Smooth muscle cell (in vitro differentiated cells): ENCODE data around the gene UNC79. TPM values are rescaled to one million over a fixed set of nuclear protein-coding genes. Genes with fewer than 3 reads are reported as not detected.
"Not testable (repeated sequence)": the region's sequence is repeated elsewhere in the genome, so short reads cannot be mapped to it uniquely, and the experiment has no call there.

ENCODE experiments used
- DNase-seq: peaks from one replicate; lab custom pipeline; 2025; ENCODE audit not compliant: unreplicated experiment; lab: John Stamatoyannopoulos, UW
- H2AFZ ChIP-seq: fragments of 200-600 bp; sonication (generic); 2 replicates; pipeline ENCODE4 v1.6.0; 2016; ENCODE audit warnings: antibody characterized with exemption, low read depth, mild to moderate bottlenecking
- H3F3A ChIP-seq: fragments of 200-600 bp; sonication (generic); 2 replicates; pipeline ENCODE4 v1.6.0; 2017; ENCODE audit warnings: antibody characterized with exemption, low read depth
- H3K27ac ChIP-seq: fragments of 200-600 bp; sonication (generic); 2 replicates; pipeline ENCODE4 v1.5.1; 2016; ENCODE audit warnings: low read depth, mild to moderate bottlenecking
- H3K27me3 ChIP-seq: fragments of 200-600 bp; sonication (generic); 2 replicates; pipeline ENCODE4 v1.6.1; 2016; ENCODE audit warnings: low read depth, mild to moderate bottlenecking
- H3K36me3 ChIP-seq: fragments of 200-600 bp; sonication (generic); 2 replicates; pipeline ENCODE4 v1.5.1; 2016; ENCODE audit warnings: low read depth
- H3K4me1 ChIP-seq: fragments of 200-600 bp; sonication (generic); 2 replicates; pipeline ENCODE4 v1.5.1; 2016; ENCODE audit warnings: low read depth
- H3K4me2 ChIP-seq: fragments of 200-600 bp; sonication (generic); 2 replicates; pipeline ENCODE4 v1.6.0; 2016; ENCODE audit warnings: mild to moderate bottlenecking
- H3K4me3 ChIP-seq: fragments of 200-600 bp; sonication (generic); 2 replicates; pipeline ENCODE4 v1.5.1; 2016; ENCODE audit warnings: mild to moderate bottlenecking
- H3K79me2 ChIP-seq: fragments of 200-600 bp; sonication (generic); 2 replicates; pipeline ENCODE4 v1.6.0; 2016; ENCODE audit warnings: low read depth, mild to moderate bottlenecking
- H3K9ac ChIP-seq: fragments of 200-600 bp; sonication (generic); 2 replicates; pipeline ENCODE4 v1.6.0; 2016; ENCODE audit warnings: low read depth
- H3K9me3 ChIP-seq: fragments of 200-600 bp; sonication (generic); replicated peaks from 2 replicates; pipeline ENCODE4 v1.5.1; 2016; ENCODE audit warnings: low read depth
- H4K20me1 ChIP-seq: fragments of 200-600 bp; sonication (generic); 2 replicates; pipeline ENCODE4 v1.6.0; 2016; ENCODE audit warnings: low read depth
- WGBS: methylation state at CpG from one replicate; pipeline ENCODE4 v1.1.7; 2016; ENCODE audit warnings: low lambda C conversion rate; 5-methylcytosine and 5-hydroxymethylcytosine counted together
- polyA plus RNA-seq: library from polyadenylated mRNA; unstranded; fragments of >200 nt; fragmentation: Nextera tagmentation; extraction: Ambion mirVana; gene quantifications from 2 replicates; pipeline ENCODE4 v1.2.1, GENCODE V29; 2016
- total RNA-seq: library from RNA; depleted of rRNA; stranded (reverse); fragments of >200 nt; gene quantifications from 2 replicates; pipeline ENCODE4 v1.2.3, GENCODE V29; 2014
- TF ChIP-seq, protein P1 (sequence below): fragments of 200-600 bp; sonication (generic); IDR thresholded peaks from 2 replicates; pipeline ENCODE4 v1.5.1; 2017; ENCODE audit warnings: borderline replicate concordance, mild to moderate bottlenecking, antibody characterized with exemption; ENCODE audit not compliant: insufficient read depth, poor library complexity, severe bottlenecking

UNC79 gene
- total and polyA plus RNA-seq, 2 experiments from 2014 or later: 0.06 to 0.36 TPM

DNA sequence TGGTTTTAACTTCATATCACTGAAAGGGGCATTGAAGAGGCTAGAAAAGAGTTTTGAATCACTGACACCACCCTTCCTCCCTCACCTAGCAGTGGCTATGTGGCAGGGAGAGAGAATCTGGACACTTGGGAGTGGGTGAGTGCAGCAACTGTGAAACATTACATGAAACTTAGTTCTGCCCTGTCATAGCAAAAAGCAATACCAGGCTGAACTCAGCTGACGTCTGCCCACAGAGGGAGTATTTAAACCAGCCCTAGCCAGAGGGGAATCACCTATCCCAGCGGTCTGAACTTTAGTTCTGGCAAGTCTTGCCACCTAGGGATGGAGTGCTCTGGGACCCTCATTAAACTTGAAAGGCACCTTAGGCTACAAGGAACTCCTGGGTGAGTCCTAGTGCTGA, 20.7 kb upstream of the UNC79 start:
- H3K36me3 ChIP-seq: no peaks in the 10 kb centered on the region
- TF ChIP-seq, protein P1, sequence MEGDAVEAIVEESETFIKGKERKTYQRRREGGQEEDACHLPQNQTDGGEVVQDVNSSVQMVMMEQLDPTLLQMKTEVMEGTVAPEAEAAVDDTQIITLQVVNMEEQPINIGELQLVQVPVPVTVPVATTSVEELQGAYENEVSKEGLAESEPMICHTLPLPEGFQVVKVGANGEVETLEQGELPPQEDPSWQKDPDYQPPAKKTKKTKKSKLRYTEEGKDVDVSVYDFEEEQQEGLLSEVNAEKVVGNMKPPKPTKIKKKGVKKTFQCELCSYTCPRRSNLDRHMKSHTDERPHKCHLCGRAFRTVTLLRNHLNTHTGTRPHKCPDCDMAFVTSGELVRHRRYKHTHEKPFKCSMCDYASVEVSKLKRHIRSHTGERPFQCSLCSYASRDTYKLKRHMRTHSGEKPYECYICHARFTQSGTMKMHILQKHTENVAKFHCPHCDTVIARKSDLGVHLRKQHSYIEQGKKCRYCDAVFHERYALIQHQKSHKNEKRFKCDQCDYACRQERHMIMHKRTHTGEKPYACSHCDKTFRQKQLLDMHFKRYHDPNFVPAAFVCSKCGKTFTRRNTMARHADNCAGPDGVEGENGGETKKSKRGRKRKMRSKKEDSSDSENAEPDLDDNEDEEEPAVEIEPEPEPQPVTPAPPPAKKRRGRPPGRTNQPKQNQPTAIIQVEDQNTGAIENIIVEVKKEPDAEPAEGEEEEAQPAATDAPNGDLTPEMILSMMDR: no peak
- no peaks in the 10 kb centered on the region for H3K9me3 ChIP-seq
- DNase-seq: no peak
- H3K4me3 ChIP-seq: no peak overlapping the region
- no peak overlapping the region for H3K27ac ChIP-seq
- no peak overlapping the region for H2AFZ ChIP-seq
- no peak overlapping the region for H3K4me2 ChIP-seq
- WGBS: 88% methylated on average over 2 of the region's 2 CpGs
- no peaks in the 10 kb centered on the region for H4K20me1 ChIP-seq
- no peaks in the 10 kb centered on the region for H3K4me1 ChIP-seq
- H3K79me2 ChIP-seq: no peaks in the 10 kb centered on the region
- no peak overlapping the region for H3K9ac ChIP-seq
- H3K27me3 ChIP-seq: no peaks in the 10 kb centered on the region
- no peaks in the 10 kb centered on the region for H3F3A ChIP-seq

DNA sequence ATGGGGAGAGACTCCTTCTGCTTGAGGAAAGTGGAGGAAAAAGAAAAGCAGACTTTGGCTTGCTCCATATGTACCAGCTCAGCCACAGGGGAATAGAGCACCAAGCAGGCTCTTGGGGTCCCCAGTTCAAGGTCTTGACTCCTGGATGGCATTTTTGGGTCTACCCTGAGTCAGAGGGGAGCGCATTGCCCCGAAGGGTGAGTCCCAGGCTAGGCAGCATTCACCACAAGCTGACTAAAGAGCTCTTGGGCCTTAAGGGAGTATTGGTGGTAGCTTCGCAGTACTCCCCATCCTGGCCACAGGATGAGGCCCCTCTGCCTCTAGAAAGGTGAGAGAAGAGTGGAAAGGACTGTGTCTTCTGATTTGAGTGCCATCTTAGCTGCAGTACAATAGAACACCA, 19.8 kb upstream of the UNC79 start:
- Histone ChIP-seq H2AFZ (no peak overlapping the region), H3K27ac (no peak overlapping the region), H3K27me3 (no peaks in the 10 kb centered on the region), H3F3A (no peaks in the 10 kb centered on the region), H3K9ac (no peak overlapping the region), H3K4me2 (no peak overlapping the region), H3K9me3 (no peaks in the 10 kb centered on the region), H3K4me3 (no peak overlapping the region), H4K20me1 (no peaks in the 10 kb centered on the region), H3K36me3 (no peaks in the 10 kb centered on the region), H3K4me1 (no peaks in the 10 kb centered on the region), H3K79me2 (no peaks in the 10 kb centered on the region)
- TF ChIP-seq, protein P1: no peak
- WGBS: 89% methylated on average over 3 of the region's 3 CpGs
- no peak for DNase-seq

- H3K4me1 ChIP-seq, H3K9ac ChIP-seq, H3K36me3 ChIP-seq, H3K4me2 ChIP-seq, DNase-seq, H3K27ac ChIP-seq, H3K79me2 ChIP-seq, H3K4me3 ChIP-seq, H2AFZ ChIP-seq, H3K9me3 ChIP-seq, H3F3A ChIP-seq, H4K20me1 ChIP-seq: not testable (repeated sequence)
- peaks cover 20% of the 10 kb centered on the region for H3K27me3 ChIP-seq
- 93% methylated on average over 1 of the region's 1 CpG for WGBS
Observed at GRCh38 chr14:93425136-93425535, 5.6 kb upstream of the UNC79 start.

- H3K9me3 ChIP-seq: no peaks in the 10 kb centered on the region
Observed at GRCh38 chr14:93426750-93427149, 4.0 kb upstream of the UNC79 start.

More at GRCh38 chr14:93426750-93427149, 4.0 kb upstream of the UNC79 start:
- Histone ChIP-seq H3K36me3 (no peaks in the 10 kb centered on the region), H3K9ac (no peak overlapping the region), H3K27ac (no peak overlapping the region), H3K4me2 (no peak overlapping the region), H3K4me1 (peaks cover 5% of the 10 kb centered on the region), H2AFZ (no peak overlapping the region), H3K79me2 (no peaks in the 10 kb centered on the region), H4K20me1 (no peaks in the 10 kb centered on the region), H3K27me3 (peaks cover 34% of the 10 kb centered on the region), H3F3A (no peaks in the 10 kb centered on the region), H3K4me3 (no peak overlapping the region)
- no peak for DNase-seq
- TF ChIP-seq, protein P1: no peak
